GM23338 (cell line): ENCODE data around the gene PCDHA3. TPM values are rescaled to one million over a fixed set of nuclear protein-coding genes. Genes with fewer than 3 reads are reported as not detected.
A peak's percentile ranks its signal among the peaks of the same experiment; 100 is the strongest.
"Not testable (repeated sequence)": the region's sequence is repeated elsewhere in the genome, so short reads cannot be mapped to it uniquely, and the experiment has no call there.

Experiments
- ATAC-seq: fragments of 200-7000 bp; cut with Tn5 transposase; 3 replicates; pipeline ENCODE4 v1.9.1; 2020
- DNase-seq: peaks from one replicate; pipeline ENCODE4 v3.0.0-alpha.2; 2015; ENCODE audit warnings: low spot score
- H2AFZ ChIP-seq: fragments of 200-600 bp; sonication (generic); 2 replicates; pipeline ENCODE4 v1.8.0; 2016; ENCODE audit warnings: antibody characterized with exemption, mild to moderate bottlenecking, moderate library complexity
- H3F3A ChIP-seq: fragments of 200-600 bp; sonication (generic); replicated peaks from 2 replicates; pipeline ENCODE4 v1.8.0; 2017; ENCODE audit warnings: antibody characterized with exemption, mixed run types, low read depth
- H3K27ac ChIP-seq: fragments of 200-600 bp; sonication (generic); 2 replicates; pipeline ENCODE4 v1.6.1; 2016; ENCODE audit warnings: low read depth
- H3K27me3 ChIP-seq: fragments of 200-600 bp; sonication (generic); 2 replicates; pipeline ENCODE4 v1.8.0; 2016; ENCODE audit warnings: mild to moderate bottlenecking, mixed run types, moderate library complexity; ENCODE audit not compliant: insufficient read depth
- H3K36me3 ChIP-seq: fragments of 200-600 bp; sonication (generic); 2 replicates; pipeline ENCODE4 v1.8.0; 2016; ENCODE audit warnings: mild to moderate bottlenecking; ENCODE audit not compliant: insufficient read depth
- H3K4me1 ChIP-seq: fragments of 200-600 bp; sonication (generic); 2 replicates; pipeline ENCODE4 v1.8.0; 2016; ENCODE audit warnings: mild to moderate bottlenecking, moderate library complexity; ENCODE audit not compliant: insufficient read depth
- H3K4me2 ChIP-seq: fragments of 200-600 bp; sonication (generic); 2 replicates; pipeline ENCODE4 v1.7.1; 2017; ENCODE audit warnings: mixed run types
- H3K4me3 ChIP-seq: fragments of 200-600 bp; sonication (generic); 2 replicates; pipeline ENCODE4 v1.6.1; 2016; ENCODE audit warnings: mixed run types
- H3K79me2 ChIP-seq: fragments of 200-600 bp; sonication (generic); replicated peaks from 2 replicates; pipeline ENCODE4 v1.8.0; 2017; ENCODE audit warnings: mild to moderate bottlenecking; ENCODE audit not compliant: insufficient read depth
- H3K9me2 ChIP-seq: fragments of 200-600 bp; sonication (generic); 2 replicates; pipeline ENCODE4 v1.8.0; 2017; ENCODE audit not compliant: insufficient read depth
- H4K20me1 ChIP-seq: fragments of 200-600 bp; sonication (generic); replicated peaks from 2 replicates; pipeline ENCODE4 v1.8.0; 2017; ENCODE audit warnings: mild to moderate bottlenecking; ENCODE audit not compliant: insufficient read depth
- H3K27ac Mint-ChIP-seq: 2 replicates; pipeline ENCODE4 v1.8.0; 2020; ENCODE audit warnings: inconsistent platforms, mild to moderate bottlenecking, moderate library complexity, mixed read lengths
- H3K27me3 Mint-ChIP-seq: 3 replicates; pipeline ENCODE4 v1.8.0; 2022; ENCODE audit warnings: low read depth, mild to moderate bottlenecking, moderate library complexity, mixed read lengths, inconsistent platforms; ENCODE audit not compliant: insufficient read depth, poor library complexity
- H3K36me3 Mint-ChIP-seq: 3 replicates; pipeline ENCODE4 v1.8.0; 2021; ENCODE audit warnings: low read depth, mild to moderate bottlenecking, inconsistent platforms, moderate library complexity, mixed read lengths
- H3K4me1 Mint-ChIP-seq: 3 replicates; pipeline ENCODE4 v1.8.0; 2020; ENCODE audit warnings: mild to moderate bottlenecking, inconsistent platforms, mixed read lengths
- H3K4me3 Mint-ChIP-seq: 3 replicates; pipeline ENCODE4 v1.8.0; 2021; ENCODE audit warnings: moderate library complexity, mild to moderate bottlenecking, inconsistent platforms, mixed read lengths
- H3K9me3 Mint-ChIP-seq: 3 replicates; pipeline ENCODE4 v1.8.0; 2020; ENCODE audit warnings: moderate library complexity, mild to moderate bottlenecking, inconsistent platforms, mixed read lengths
- CREB1 ChIP-seq: fragments of 250-450 bp; sonication (Bioruptor Pico); IDR thresholded peaks from 2 replicates; pipeline ENCODE4 v1.5.0; 2020; ENCODE audit warnings: low read depth, mild to moderate bottlenecking, moderate library complexity
- CTCF ChIP-seq, 2 experiments: fragments of 200-600 bp in 1 of 2; sonication (generic) in 1 of 2; conservative IDR thresholded peaks; 2 replicates each; pipeline versions ENCODE4 v1.5.1 to v1.6.1; 2016 to 2017; ENCODE audit warnings: antibody characterized with exemption in 2 of 2, low read depth in 2 of 2, mild to moderate bottlenecking in 2 of 2, moderate library complexity in 1 of 2
- EZH2phosphoT487 ChIP-seq: fragments of 200-600 bp; sonication (generic); IDR thresholded peaks from one replicate; pipeline ENCODE4 v1.8.1; 2018; ENCODE audit warnings: antibody characterized with exemption; ENCODE audit not compliant: unreplicated experiment
- POLR2AphosphoS5 ChIP-seq: IDR thresholded peaks from 2 replicates; pipeline ENCODE4 v1.6.1; 2016; ENCODE audit warnings: antibody characterized with exemption, low read depth
- REST ChIP-seq: IDR thresholded peaks from one replicate; pipeline ENCODE4 v1.6.1; 2018; ENCODE audit warnings: antibody characterized with exemption; ENCODE audit not compliant: unreplicated experiment
- polyA plus RNA-seq: library from polyadenylated mRNA; unstranded; fragments of >200 nt; fragmentation: Nextera tagmentation; extraction: Ambion mirVana; gene quantifications from 2 replicates; pipeline ENCODE4 v1.2.1, GENCODE V29; 2016
- total RNA-seq: library from RNA; depleted of rRNA; stranded (reverse); fragments of >200 nt; shearing (Covaris generic); gene quantifications from 2 replicates; pipeline ENCODE4 v1.2.3, GENCODE V29; 2014

PCDHA3 gene
- total and polyA plus RNA-seq, 2 experiments from 2014 or later = 0.87 to 4.0 TPM

- H3K4me1 Mint-ChIP-seq = peaks cover 7% of the 10 kb centered on the region
- Histone ChIP-seq H3K4me1 (0 out of 2 replicates have a peak, but pooled peaks cover 3% of the 10 kb centered on the region), H3K36me3 (no peaks in the 10 kb centered on the region), H3K4me2 (peak within 1 kb of the TSS; percentile 79), H4K20me1 (no peaks in the 10 kb centered on the region), H3K27me3 (no peaks in the 10 kb centered on the region), H3K27ac (no peak within 1 kb of the TSS), H3K79me2 (no peaks in the 10 kb centered on the region), H3F3A (no peaks in the 10 kb centered on the region), H2AFZ (peak within 1 kb of the TSS; percentile 90), H3K4me3 (peak within 1 kb of the TSS; percentile 72), H3K9me2 (no peaks in the 10 kb centered on the region)
- TF ChIP-seq CREB1 (CRISPR knock-in tag) = no peak
- peak; percentile 42; the same call in 1 of the 2 replicates for TF ChIP-seq POLR2AphosphoS5
- TF ChIP-seq CTCF (conservative IDR thresholded peaks at IDR 0.05; ENCODE audit: low read depth in 2 of 2) = peak; percentile 83 to 84
- peak within 1 kb of the TSS; percentile 80 for H3K27ac Mint-ChIP-seq
- DNase-seq (peak; percentile 88), ATAC-seq (peak; percentile 95)
- no peaks in the 10 kb centered on the region for H3K27me3 Mint-ChIP-seq
- peaks cover 37% of the 10 kb centered on the region for H3K36me3 Mint-ChIP-seq
- peak within 1 kb of the TSS; percentile 93 for H3K4me3 Mint-ChIP-seq
- H3K9me3 Mint-ChIP-seq = peaks cover 15% of the 10 kb centered on the region
Measured at GRCh38 chr5:140806834-140807775, 6.2 kb downstream of the PCDHA3 start, which contains the start of gene PCDHA4. PCDHA4 (plus strand) TSS chr5:140807068.

- not testable (repeated sequence) for H3K27me3 ChIP-seq, H4K20me1 ChIP-seq, ATAC-seq, H3K36me3 ChIP-seq, H3K79me2 ChIP-seq, H3K27ac ChIP-seq, H3K4me3 ChIP-seq, DNase-seq, H3K9me2 ChIP-seq, H3K4me1 Mint-ChIP-seq, H3K4me1 ChIP-seq, H3K27ac Mint-ChIP-seq, H2AFZ ChIP-seq, H3K27me3 Mint-ChIP-seq, H3F3A ChIP-seq
- Mint-ChIP-seq H3K36me3 (peaks cover 24% of the 10 kb centered on the region), H3K4me3 (peak overlapping the region; percentile 93; the same call in 1 of the 3 replicates), H3K9me3 (peaks cover 11% of the 10 kb centered on the region)
- H3K4me2 ChIP-seq = peak overlapping the region; percentile 79; the same call in 1 of the 2 replicates
Measured at GRCh38 chr5:140808241-140808888, 7.5 kb downstream of the PCDHA3 start.

DNA sequence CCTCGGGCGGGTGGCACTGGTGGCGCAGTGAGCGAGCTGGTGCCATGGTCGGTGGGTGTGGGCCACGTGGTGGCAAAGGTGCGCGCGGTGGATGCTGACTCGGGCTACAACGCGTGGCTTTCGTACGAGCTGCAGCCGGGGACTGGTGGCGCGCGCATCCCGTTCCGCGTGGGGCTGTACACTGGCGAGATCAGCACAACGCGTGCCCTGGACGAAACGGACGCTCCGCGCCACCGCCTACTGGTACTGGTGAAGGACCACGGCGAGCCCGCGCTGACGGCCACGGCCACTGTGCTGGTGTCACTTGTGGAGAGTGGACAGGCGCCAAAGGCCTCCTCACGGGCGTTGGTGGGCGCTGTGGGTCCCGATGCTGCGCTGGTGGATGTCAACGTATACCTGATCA is 8.0 kb downstream of the PCDHA3 start:
- no peak overlapping the region for H3K27ac Mint-ChIP-seq
- Histone ChIP-seq H3K4me1 (0 out of 2 replicates have a peak, but pooled peaks cover 3% of the 10 kb centered on the region), H3K4me3 (no peak overlapping the region), H3K27me3 (no peaks in the 10 kb centered on the region), H3K9me2 (no peaks in the 10 kb centered on the region), H3K79me2 (no peaks in the 10 kb centered on the region), H3K4me2 (no peak overlapping the region), H4K20me1 (no peaks in the 10 kb centered on the region), H2AFZ (no peak overlapping the region), H3K36me3 (no peaks in the 10 kb centered on the region), H3K27ac (no peak overlapping the region), H3F3A (no peaks in the 10 kb centered on the region)
- ATAC-seq = no peak
- no peak for DNase-seq
- H3K27me3 Mint-ChIP-seq = no peaks in the 10 kb centered on the region
- peaks cover 19% of the 10 kb centered on the region for H3K36me3 Mint-ChIP-seq
- H3K9me3 Mint-ChIP-seq = peaks cover 9% of the 10 kb centered on the region
- 0 out of 3 replicates have a peak overlapping the region, but pooled peaks have one; percentile 17 for H3K4me3 Mint-ChIP-seq
- H3K4me1 Mint-ChIP-seq = peaks cover 7% of the 10 kb centered on the region
- TF ChIP-seq REST (no peak), EZH2phosphoT487 (no peak)
